GM19238 (cell line): Measurements from ENCODE around the gene LENG8.

Experiments
- DNase-seq: peaks from one replicate; pipeline ENCODE4 v3.0.0; 2011; ENCODE audit warnings: low spot score; ENCODE audit not compliant: insufficient read length

LENG8 gene

DNA sequence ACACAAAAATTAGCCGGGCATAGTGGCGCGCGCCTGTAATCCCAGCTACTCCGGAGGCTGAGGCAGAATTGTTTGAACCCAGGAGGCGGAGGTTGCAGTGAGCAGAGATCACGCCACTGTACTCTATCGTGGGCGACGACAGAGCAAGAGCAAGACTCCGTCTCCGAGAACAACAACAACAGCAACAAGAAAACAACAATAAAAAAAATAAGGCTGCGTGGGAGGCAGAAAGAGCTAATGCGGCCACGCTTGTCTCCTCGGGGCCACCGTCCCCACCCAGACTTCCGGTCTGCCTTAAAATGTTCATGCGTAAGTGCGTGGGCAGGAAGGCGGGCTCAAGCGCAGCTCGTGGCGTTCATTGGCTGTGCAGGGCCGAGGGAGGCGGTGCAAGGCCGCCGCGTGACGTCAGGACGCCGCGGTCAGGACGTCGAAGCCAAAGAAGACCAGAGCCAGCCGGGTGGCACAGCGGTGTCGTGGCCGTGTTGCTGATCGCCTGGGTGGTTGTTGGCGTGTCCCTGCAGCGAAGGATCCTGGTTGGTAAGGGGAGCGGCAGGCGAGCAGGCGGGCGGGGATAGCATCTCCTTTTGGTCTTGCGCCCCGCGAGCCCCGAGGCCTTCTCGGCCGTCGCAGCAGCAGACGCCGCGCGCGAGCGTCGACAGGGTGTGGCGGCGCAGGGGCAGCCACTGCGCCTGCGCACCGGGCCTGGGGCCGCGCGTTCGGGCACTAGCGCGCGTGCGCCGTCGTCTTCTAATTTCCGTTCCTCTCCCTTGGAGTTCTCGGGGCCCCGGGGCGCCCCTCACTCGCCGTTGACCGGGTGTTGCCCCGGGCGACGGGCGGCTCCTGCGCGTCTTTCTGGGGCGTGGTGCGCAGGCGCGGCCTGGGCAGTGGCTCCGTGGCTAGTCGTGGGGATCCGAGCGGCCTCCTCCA lies at the start of gene LENG8:
Gene LENG8, plus strand, starts transcription at position 426 of the 927 bp plus-strand sequence. CDS start 2,146 bp downstream, outside the sequence.
- DNase-seq, result peak; percentile 95

DNA sequence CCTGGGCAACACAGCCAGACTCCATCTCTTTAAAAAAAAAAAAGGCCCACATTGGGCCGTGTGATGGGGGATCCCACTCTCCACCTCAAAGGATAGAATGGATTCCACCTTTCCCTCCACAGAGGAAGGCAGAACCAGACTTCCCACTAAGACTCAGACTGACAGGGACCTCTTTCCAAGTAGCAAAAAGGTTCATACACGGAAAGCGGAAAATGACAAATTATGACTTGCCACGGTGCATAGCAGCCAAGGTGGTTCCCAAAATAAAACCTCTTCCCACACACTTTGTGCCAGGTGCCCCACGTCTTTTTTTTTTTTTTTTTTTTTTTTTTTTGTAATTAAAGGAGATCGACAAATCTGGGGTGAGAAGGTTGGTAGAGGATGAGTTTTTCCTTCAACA lies 48.1 kb upstream of the LENG8 start:
- no peak for DNase-seq

DNA sequence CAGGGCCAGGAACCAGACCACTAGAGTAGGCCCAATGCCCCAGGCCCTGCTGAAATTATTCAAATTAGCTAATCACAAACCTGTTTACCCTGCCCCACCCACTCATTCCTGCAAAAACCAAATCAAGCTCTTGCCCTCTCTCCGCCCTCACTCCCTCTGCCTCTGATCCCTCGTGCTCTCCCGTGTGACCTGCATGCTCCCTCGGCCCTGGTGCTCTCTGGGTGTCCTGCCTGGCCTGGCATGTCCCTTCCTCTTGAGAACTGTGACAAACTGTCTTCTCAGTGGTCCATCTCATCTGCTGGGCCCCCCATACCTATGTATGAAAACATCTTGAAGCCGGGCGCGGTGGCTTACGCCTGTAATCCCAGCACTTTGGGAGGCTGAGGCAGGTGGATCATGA lies 45.9 kb upstream of the LENG8 start:
- no peak for DNase-seq

DNA sequence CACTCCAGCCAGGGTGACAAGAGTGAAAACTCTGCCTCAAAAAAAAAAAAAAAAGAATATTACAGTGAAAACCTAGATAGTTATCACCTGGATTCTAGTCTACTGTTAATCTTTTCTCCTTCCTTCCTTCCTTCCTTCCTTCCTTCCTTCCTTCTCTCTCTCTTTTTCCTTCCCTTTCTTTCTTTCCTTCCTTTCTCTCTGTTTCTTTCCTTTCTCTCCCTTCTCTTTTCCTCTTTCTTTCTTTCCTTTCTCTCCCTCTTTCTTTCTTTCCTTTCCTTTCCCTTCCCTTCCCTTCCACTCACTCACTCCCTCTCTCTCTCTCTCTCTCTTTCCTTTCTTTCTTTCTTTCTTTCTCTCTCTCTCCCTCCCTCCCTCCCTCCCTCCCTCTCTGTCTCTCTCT lies 43.4 kb upstream of the LENG8 start:
- no peak for DNase-seq

DNA sequence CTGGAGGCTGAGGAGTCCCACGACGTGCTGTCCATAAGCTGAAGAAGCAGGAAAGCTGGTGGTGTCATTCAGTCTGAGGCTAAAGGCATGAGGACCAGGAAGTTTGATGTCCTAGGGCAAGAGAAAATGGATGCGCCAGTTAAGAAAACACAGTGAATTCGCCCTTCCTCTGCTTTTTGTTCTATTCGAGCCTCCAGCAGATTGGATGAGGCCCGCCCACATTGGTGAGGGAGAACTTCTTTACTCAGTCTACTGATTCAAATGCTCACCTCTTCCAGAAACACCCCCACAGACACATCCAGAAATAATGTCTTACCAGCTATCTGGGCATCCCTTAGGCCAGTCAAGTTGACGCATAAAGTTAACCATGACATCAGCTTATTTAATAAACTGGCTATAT lies 41.2 kb upstream of the LENG8 start:
- DNase-seq, result no peak

DNA sequence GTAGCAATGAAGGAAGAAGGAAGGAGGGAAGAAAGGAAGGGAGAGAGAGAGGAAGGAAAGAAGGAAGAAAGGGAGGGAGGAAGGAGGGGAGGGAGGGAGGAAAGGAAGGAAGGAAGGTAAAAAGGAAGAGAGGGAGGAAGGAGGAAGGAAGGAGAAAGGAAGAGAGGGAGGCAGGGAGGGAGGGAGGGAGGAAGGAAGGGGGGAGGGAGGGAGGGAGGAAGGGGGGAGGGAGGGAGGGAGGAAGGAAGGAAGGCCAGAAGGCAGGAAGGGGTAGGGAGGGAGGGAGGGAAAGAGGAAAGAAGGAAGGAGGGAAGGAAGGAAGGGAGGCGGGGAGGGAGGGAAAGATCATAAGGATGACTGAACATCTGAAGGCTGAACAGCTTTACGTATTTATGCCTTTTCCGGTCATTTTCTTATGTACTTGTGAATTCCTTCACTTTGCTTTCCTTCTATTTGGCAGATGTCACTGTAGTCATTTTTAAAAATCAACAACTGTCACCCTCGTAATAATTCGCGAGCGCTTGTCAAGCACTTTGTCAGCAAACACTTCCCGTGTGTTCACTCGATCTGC lies 40.5 kb upstream of the LENG8 start:
- no peak for DNase-seq

DNA sequence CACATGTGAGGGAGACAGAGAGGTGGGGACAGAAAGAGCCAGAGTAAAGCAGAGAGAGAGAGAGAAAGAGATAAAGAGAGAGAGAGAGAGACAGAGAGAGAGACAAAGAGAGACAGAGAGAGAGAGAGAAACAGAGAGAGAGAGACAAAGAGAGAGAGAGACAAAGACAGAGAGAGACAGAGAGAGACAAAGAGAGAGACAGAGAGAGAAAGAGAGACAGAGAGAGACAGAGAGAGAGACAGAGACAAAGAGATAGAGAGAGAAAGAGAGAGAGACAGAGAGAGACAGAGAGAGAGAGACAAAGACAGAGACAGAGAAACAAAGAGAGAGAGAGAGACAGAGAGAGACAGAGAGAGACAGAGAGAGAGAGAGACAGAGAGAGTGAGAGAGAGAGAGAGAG lies 38.0 kb upstream of the LENG8 start:
- DNase-seq, result no peak

DNA sequence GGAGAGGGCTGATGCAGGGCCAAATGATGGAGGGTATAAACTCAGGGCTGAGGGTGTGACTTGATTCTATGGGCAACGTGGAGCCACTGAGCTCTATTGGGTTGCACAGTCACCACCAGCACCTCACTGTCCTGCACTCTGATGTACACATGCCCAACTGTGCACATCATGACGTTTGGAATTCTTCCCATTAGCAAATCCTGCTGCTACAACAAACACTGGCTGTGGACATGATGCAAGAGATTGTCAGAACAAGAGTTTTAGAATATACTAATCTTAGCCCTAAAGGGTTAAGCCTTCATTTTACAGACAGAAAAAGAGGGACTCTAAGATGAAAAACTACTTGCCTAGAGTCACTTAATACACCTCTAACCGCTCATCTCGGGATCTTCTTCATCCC lies 36.1 kb upstream of the LENG8 start:
- no peak for DNase-seq

DNA sequence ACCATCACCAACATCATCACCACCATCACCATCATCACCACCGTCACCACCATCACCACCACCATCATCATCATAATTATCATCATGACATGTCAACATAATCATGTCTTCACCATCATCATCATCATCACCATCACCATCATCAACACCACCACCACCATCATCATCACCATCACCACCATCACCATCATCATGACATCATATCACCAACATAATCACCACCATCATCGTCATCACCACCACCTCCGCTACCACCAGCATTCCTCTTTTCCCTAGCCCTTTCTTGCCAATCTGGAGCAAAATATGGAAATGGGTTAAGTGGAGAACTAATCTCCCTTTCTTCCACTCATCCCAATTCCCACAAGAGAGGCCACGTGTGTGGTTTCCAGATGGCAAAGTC lies 34.8 kb upstream of the LENG8 start:
- no peak for DNase-seq

DNA sequence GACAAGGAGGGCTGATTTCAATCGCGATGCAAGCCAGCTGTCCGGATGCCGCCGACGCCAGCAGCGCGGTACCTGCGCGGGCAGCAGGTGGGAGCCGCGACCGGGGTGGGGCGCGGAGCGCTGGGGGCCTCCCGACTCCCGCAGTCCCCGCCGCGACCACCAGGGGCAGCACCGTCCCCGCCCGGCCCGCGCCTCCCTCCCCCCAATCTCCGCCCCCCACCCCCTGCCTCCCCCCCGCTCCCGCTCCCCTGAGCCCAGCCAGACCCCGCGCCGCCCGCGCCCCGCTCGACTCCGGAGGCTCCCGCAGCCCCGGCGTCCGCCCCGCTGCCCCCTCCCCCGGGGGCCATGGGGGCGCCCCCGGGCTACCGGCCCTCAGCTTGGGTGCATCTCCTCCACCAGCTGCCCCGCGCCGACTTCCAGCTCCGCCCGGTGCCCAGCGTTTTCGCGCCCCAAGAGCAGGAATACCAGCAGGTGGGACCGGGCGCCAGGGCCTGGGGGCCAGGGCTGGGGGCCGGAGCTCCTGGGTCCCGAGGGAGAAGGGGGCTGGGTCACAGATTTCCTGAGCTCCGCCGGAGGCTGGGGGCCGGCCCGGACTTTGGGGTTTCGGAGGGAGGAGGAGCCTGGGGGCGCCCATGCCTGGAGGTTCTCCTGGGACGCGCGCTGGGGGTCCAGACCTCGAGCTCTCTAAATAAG lies 33.6 kb upstream of the LENG8 start, which contains the start of gene TTYH1:
Gene TTYH1, plus strand, starts transcription at position 257 of the 693 bp plus-strand sequence. Its CDS starts 89 bp downstream, at position 346.
- DNase-seq, result no peak

DNA sequence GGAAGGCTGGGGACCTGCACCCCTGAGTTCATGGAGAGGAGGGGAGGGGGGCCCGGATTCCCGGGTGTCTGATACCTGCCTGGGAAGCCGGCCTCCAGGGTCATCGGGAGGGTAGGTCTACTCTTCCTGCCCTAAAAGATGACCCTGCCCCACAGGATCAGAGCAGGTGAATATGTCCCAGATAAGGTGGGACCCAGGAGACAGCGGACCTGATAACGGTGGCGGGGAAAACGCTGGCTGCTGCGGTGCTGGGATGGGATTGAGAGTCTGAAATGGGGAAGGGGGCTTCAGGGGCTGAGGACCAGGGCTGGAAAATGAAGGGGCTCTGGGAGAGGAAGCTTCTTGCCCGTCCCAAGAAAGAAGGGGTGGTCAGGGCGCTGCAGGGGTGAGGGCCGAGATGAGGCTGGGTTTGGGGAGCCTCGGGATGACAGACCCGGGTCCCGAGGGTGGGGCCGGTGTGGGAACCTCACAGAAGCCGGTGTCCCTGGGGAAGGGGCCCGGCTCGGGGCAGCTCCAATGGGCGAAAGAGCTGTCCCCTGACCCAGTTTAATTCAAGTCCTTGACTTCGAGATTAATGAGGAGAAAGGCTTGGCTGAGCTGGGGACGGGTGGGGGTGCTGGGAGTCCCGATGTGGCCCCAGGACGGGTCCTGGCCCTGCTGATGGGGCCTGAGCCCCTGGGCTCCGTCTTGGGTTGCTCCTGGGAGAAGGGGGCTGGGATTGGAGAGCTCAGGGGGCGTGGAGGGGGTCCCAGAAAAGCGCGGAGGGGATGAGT lies 32.9 kb upstream of the LENG8 start:
- no peak for DNase-seq

DNA sequence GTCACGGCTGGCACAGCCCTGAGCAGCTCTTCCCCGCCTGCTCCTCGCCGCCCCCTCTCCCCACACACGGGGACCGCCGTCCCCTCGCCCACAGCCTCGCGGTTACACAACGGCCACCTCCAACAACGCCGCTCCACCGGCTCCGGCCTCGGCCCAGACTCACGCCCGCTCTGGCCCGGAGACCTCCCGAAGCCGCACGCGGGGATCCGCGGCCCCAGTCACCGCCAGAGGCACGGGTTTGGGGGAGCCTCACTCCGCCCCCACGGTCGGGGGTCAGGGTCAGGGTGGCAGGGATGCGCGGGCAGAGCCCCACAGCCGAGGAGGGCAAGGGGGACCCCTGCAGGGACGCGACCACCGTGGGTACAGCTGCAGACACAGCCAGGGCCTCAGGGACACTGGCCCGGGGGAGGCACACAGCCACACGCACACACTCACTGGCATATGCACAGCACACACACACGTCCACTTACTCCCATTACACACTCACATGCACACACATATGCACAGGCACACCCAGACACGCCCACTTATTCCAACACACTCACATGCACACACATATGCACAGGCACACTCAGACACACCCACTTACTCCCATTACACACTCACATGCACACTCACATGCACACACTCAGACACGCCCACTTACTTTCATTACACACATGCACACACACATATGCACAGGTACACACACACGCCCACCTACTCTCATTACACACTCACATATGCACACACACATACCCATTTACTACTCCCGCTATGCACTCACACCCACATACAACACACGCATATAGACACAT lies 32.1 kb upstream of the LENG8 start:
- no peak for DNase-seq

DNA sequence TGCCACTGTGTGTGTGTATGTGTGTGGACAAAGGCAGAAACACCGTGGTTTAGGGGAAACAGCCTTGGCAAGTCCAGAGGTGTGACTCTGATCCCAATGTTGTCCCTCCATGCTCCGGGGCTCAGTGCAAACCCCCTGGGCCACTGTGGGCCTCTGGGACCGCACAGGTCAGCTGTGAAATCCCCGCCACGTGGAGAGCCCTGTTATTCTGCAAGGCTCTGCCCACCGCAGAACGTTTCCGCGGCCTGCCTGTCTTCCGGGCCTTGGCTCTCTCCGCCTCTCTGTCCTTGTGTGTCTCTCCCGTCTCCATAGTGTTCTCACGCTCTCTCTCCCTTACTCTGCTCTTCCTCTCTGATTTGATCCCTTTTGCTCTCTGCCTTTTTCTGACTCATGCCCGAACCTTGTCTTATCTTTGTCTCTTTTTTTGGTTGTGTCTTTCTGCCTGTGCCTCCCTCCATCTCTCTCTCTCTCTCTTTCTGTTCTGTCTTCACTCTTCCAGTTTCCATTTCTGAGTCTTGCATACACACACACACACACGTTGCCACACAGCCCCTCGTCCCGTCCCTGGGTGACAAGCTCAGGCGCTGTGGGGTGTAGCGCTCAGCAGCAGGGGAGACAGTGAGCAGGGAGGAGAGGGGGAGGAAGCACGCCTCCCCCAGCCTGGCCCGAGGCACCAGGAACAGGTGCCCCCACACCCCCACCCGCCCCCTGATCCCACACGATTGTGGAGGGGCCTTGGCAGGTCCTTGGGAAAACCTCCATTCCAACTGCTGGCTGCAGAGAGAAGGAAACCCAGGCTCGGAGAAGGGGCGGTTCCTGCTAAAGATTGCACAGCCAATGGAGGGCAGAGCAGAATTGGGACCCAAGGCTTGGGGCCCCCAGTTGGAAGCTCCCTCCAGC lies 30.7 kb upstream of the LENG8 start:
- DNase-seq, result peak; percentile 63

DNA sequence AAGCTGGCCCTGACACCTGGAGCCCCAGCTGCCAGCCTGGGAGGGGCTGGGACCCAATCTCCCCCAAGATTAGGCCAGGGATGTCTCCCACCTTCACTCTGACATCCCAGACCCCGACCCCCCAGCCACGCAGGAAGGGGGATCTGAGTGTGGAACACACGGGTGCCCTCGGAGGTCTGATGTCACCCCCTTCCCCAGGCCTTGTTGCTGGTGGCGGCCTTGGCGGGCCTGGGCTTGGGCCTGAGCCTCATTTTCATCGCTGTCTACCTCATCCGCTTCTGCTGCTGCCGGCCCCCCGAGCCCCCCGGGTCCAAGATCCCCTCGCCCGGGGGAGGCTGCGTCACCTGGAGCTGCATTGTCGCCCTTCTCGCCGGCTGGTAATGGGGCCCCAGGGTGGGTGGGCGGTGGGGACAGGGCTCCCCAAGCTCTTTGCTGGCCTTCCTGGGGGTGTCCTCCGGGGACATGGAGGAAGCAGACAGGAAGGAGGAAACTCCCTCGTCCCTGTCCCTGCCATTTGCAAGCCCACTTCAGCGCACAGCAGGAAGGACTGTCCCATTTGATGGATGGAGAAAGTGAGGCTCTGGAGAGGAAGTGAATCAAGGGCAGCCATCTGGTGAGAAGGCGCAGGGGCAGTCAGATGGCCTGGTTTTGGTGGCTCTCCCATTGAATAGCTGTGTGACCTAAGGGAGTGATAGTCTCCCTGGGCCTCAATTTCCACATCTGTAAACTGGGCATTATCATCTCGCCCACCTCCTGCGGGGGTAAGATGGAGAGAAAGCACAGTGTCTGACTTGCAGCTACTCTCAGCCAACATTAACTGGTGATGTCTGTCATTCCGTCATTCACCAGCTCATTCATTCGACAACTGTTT lies 29.8 kb upstream of the LENG8 start:
- DNase-seq, result no peak

DNA sequence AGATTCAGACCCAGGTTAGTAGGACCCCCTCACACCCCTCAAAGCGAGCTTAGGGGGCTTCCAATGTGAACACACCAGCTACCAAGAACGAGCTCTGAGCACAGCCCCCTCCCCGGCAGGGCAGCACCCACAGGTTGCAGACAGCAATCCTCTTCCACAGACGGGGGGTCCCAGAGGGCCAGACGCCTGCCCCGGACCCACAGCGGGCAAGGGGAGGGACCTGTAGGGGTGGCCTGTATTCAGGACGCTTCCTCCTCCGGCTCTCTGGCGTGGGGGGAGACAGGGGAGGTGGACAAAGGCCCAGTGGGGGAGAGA lies 29.0 kb upstream of the LENG8 start:
- DNase-seq, result no peak

DNA sequence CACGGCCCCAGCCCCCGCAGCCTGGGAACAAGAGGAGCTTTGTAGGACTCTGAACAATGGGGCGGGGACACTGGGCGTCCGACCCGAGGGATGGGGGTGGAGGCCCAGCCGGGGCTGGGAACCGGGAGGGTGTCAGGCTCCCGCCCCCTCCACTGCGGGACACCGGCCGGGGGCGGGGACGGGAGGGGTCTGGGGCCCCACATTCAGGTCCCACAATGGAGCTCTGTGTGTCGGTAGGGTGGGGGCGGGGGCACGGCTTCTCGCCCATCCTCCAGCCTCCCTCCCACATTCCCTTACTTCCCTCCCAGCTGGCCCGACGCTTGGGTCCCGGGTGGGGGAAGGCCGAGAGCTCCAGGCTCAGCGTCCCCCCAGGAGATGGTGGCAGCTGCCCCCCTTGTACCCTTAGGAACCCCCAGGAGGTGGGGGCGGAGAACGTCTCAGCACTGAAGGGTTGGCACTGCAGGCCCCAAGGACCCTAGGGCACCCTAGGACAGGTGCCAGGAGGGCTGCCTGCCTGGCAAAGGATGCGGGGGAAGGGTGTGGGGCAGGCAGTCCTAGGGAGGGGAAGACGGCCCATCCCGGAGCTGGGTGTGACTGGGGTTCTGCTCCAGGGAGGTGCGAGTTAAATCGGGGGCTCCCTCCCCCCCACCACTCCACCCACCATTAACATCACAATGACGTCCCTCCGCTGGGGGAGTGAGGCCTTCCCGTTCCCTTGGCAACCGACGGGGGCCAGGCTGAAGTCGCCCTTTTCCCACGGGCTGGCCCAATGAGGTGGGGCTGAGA lies 28.4 kb upstream of the LENG8 start:
- DNase-seq, result no peak

DNA sequence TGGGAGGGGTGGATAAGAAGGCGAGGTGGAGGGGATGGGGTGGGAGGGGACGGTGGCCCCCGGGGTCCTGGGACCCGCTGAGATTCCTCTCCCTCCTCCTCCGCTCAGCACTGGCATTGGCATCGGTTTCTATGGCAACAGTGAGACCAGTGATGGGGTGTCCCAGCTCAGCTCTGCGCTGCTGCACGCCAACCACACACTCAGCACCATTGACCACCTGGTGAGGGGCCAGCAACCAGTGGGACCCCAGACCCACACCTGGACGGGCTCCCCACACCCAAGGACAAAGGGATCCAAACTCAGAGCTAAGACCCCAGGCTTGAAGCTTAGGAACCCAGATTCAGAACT lies 27.9 kb upstream of the LENG8 start:
- DNase-seq, result no peak

DNA sequence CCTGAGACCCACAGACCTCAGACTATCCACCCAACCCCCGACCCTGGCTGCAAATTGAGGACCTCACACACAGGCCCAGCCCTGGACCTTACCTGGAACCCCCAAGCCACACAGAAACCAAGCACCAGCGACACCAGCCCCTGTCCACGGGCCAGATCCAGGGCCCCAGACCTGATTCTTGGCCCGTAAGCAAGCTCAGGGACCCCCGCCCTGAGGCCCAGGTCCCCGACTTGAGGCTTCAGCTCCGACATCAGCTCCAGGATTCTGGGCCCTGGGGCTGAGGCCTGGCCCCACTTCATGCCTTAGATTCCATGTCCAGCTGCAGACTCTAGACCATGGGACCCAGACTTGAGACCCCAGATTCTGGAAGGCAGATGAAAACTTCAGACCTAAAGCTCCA lies 27.5 kb upstream of the LENG8 start:
- no peak for DNase-seq
